ENCODE data around the gene PER1. TPM values are rescaled to one million over a fixed set of nuclear protein-coding genes. Genes with fewer than 3 reads are reported as not detected.

PER1 gene
- total and polyA plus RNA-seq, 2 of the 8 experiments (the other 6 are each of a cell fraction or from before 2014, with no cell fraction given): 9.6 to 38.0 TPM

DNA sequence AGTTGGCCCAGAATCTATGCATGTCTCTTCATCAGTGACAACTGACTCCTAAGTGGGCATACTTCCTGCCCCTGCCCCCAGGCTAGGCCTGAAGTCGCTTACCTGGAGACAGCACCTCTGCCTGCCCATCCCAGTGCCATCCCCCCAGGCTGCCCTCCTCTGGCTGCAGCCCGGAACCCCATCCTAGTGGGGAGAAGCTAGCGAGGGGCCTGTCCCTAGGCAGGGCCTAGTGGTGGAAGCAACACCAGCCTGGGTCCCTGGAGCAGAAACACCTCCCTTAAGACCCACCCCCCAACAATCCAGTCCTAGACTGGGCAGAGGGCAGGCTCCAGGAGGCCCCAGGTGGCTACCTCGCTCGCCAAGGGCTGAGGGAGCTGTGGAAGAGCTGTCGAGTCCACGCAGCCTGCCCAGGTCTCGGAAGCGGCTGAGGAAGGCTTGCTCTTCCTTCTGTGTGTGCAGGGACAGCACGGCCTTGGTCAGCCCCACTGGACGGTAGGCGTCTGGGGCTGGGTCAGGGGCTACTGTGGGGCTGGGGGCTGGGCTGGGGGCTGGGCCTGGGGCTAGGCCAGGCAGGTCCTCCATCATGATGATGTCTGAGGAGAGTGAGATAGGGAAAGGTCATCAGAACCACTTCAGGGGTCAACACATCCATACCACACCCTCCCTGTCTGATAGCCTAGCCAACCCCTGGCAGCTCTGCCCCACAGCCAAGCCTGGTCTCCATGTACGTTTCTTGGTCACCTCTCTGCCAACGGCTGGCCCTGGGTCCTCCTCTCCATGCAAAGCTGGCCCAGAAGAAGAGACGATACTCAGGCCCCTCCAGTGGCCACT, 7.6 kb downstream of the PER1 start (continued):
- TF ChIP-seq CHD7 (IDR thresholded peaks at IDR 0.05; ENCODE audit: insufficient replicate concordance, low read length): no peak
- TF ChIP-seq TAF7 (optimal IDR thresholded peaks at IDR 0.05; ENCODE audit: borderline replicate concordance, low read depth, low read length): no peak
- no peak for TF ChIP-seq SRF (IDR thresholded peaks at IDR 0.05; ENCODE audit: low read depth, low read length)
- no peak for TF ChIP-seq GABPA (IDR thresholded peaks at IDR 0.05; ENCODE audit: borderline replicate concordance, insufficient read depth, low read length)
- TF ChIP-seq BCL11A (IDR thresholded peaks at IDR 0.05; ENCODE audit: low read depth in 2 of 2, low read length in 2 of 2): no peak
- TF ChIP-seq GTF2F1 (IDR thresholded peaks at IDR 0.05; ENCODE audit: borderline replicate concordance, low read depth, low read length): no peak
- no peak for TF ChIP-seq POU5F1 (IDR thresholded peaks at IDR 0.05; ENCODE audit: low read depth, low read length)
- TF ChIP-seq TEAD4 (IDR thresholded peaks at IDR 0.05; ENCODE audit: low read depth, low read length): no peak
- TF ChIP-seq ASH2L (IDR thresholded peaks at IDR 0.05; ENCODE audit: low read length): no peak
- no peak for TF ChIP-seq SP1 (IDR thresholded peaks at IDR 0.05; ENCODE audit: low read depth, low read length)

All from H1 (cell line).